ENCODE measurements around the gene SALL3.

- TF ChIP-seq, protein P1, sequence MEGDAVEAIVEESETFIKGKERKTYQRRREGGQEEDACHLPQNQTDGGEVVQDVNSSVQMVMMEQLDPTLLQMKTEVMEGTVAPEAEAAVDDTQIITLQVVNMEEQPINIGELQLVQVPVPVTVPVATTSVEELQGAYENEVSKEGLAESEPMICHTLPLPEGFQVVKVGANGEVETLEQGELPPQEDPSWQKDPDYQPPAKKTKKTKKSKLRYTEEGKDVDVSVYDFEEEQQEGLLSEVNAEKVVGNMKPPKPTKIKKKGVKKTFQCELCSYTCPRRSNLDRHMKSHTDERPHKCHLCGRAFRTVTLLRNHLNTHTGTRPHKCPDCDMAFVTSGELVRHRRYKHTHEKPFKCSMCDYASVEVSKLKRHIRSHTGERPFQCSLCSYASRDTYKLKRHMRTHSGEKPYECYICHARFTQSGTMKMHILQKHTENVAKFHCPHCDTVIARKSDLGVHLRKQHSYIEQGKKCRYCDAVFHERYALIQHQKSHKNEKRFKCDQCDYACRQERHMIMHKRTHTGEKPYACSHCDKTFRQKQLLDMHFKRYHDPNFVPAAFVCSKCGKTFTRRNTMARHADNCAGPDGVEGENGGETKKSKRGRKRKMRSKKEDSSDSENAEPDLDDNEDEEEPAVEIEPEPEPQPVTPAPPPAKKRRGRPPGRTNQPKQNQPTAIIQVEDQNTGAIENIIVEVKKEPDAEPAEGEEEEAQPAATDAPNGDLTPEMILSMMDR (IDR thresholded peaks at IDR 0.05), result no peak
- TF ChIP-seq POLR2AphosphoS5 (IDR thresholded peaks at IDR 0.05), result no peak
- TF ChIP-seq POLR2A (IDR thresholded peaks at IDR 0.05), result no peak
Observed at GRCh38 chr18:79000997-79001396, 21.4 kb downstream of the SALL3 start.
